Activated CD8-positive, alpha-beta T cell treated with anti-CD3 and anti-CD28 coated beads for 36 hours (primary cell): ENCODE results near the gene DAZAP1. TPM values are rescaled to one million over a fixed set of nuclear protein-coding genes. Genes with fewer than 3 reads are reported as not detected.
A peak's percentile ranks its signal among the peaks of the same experiment; 100 is the strongest.

Experiments used
- ATAC-seq: fragments of 200-7000 bp; cut with Tn5 transposase; one replicate; pipeline ENCODE4 v1.10.0; 2021; ENCODE audit warnings: mild to moderate bottlenecking, moderate library complexity
- CTCF ChIA-PET: fragments of 350-600 bp; sonication (Branson Sonifier 250); formaldehyde crosslinking; loops from one replicate; lab custom pipeline; 2021; ENCODE audit warnings: antibody characterized with exemption; lab: Charles Lee
- POLR2A ChIA-PET: fragments of 350-600 bp; sonication (Branson Sonifier 250); formaldehyde crosslinking; loops from one replicate; lab custom pipeline; 2021; ENCODE audit warnings: antibody characterized with exemption; lab: Charles Lee
- DNase-seq: peaks from one replicate; pipeline ENCODE4 v3.0.0-alpha.2; 2020
- H3K27ac Mint-ChIP-seq: one replicate; pipeline ENCODE4 v1.8.0; 2021; ENCODE audit warnings: mild to moderate bottlenecking, mixed read lengths
- H3K27me3 Mint-ChIP-seq: one replicate; pipeline ENCODE4 v1.8.0; 2021; ENCODE audit warnings: mixed read lengths
- H3K36me3 Mint-ChIP-seq: one replicate; pipeline ENCODE4 v1.8.0; 2021; ENCODE audit warnings: low read depth, mixed read lengths
- H3K4me1 Mint-ChIP-seq: one replicate; pipeline ENCODE4 v1.8.0; 2021; ENCODE audit warnings: low read depth, mixed read lengths
- H3K4me3 Mint-ChIP-seq: one replicate; pipeline ENCODE4 v1.8.0; 2021; ENCODE audit warnings: mild to moderate bottlenecking, moderate library complexity, mixed read lengths
- H3K9me3 Mint-ChIP-seq: one replicate; pipeline ENCODE4 v1.8.0; 2021; ENCODE audit warnings: mixed read lengths
- CTCF ChIP-seq: fragments of 200-600 bp; IDR thresholded peaks from one replicate; pipeline ENCODE4 v1.8.0; 2022; ENCODE audit warnings: antibody characterized with exemption, mild to moderate bottlenecking
- intact Hi-C: fragments of 100-400 bp; cut with micrococcal nuclease; formaldehyde crosslinking; loops from one replicate; pipeline ENCODE4 v1.10.0; 2022
- total RNA-seq, 2 experiments: library from RNA; stranded (reverse); gene quantifications; one replicate each; pipeline ENCODE4 v1.2.3, GENCODE V29; 2021

The DAZAP1 gene
- total RNA-seq, 2 experiments from 2014 or later: 263 to 283 TPM

- Mint-ChIP-seq H3K4me3 (peak overlapping the region; percentile 78), H3K4me1 (peaks cover 15% of the 10 kb centered on the region), H3K27me3 (peaks cover 3% of the 10 kb centered on the region), H3K9me3 (no peaks in the 10 kb centered on the region), H3K27ac (peak overlapping the region; percentile 94), H3K36me3 (peaks cover 10% of the 10 kb centered on the region)
- DNase-seq: no peak
- intact Hi-C loops: no loop called here
- ATAC-seq: no peak
- TF ChIP-seq CTCF: peak; percentile 29
- ChIA-PET CTCF (interaction anchor here (1.1 to 1.7 kb wide), 6 partner anchors 9 to 139 kb away, joined by 3 to 8 read pairs (median 4); no protein-coding TSS in a partner anchor), POLR2A (interaction anchor here (0.6 to 1.7 kb wide), 8 partner anchors 10 to 114 kb away, joined by 3 to 5 read pairs (median 3); partner anchors contain the start of gene CIRBP)
Measured at GRCh38 chr19:1383017-1383311, 24.4 kb upstream of the DAZAP1 start.

GRCh38 chr19:1383312-1384084 is 23.9 kb upstream of the DAZAP1 start, which contains the start of gene NDUFS7:
TSS of gene NDUFS7 (plus strand) at chr19:1383907. CDS start at chr19:1383927, 20 bp downstream.
- peak within 1 kb of the TSS; percentile 78 for H3K4me3 Mint-ChIP-seq
- CTCF ChIA-PET: interaction anchor here (1.1 to 1.7 kb wide), 6 partner anchors 10 to 139 kb away, joined by 3 to 8 read pairs (median 4); no protein-coding TSS in a partner anchor
- peaks cover 15% of the 10 kb centered on the region for H3K4me1 Mint-ChIP-seq
- no peaks in the 10 kb centered on the region for H3K9me3 Mint-ChIP-seq
- POLR2A ChIA-PET: interaction anchor here (0.6 to 1.7 kb wide), 8 partner anchors 9 to 114 kb away, joined by 3 to 5 read pairs (median 3); partner anchors contain the start of gene CIRBP
- H3K27me3 Mint-ChIP-seq: peaks cover 3% of the 10 kb centered on the region
- peak within 1 kb of the TSS; percentile 94 for H3K27ac Mint-ChIP-seq
- DNase-seq: peak; percentile 89
- peak; percentile 92 for ATAC-seq
- H3K36me3 Mint-ChIP-seq: peaks cover 13% of the 10 kb centered on the region
- intact Hi-C loops: loop anchor here (2.0 kb wide), 1 partner anchor 17 kb away; the partner anchor contains the start of gene GAMT
- TF ChIP-seq CTCF: no peak

GRCh38 chr19:1384085-1384462 is 23.3 kb upstream of the DAZAP1 start:
- Mint-ChIP-seq H3K9me3 (no peaks in the 10 kb centered on the region), H3K27ac (peak overlapping the region; percentile 60), H3K36me3 (peaks cover 16% of the 10 kb centered on the region), H3K4me3 (peak overlapping the region; percentile 78), H3K27me3 (peaks cover 3% of the 10 kb centered on the region), H3K4me1 (peaks cover 15% of the 10 kb centered on the region)
- TF ChIP-seq CTCF: no peak
- DNase-seq: no peak
- intact Hi-C loops: loop anchor here (2.0 kb wide), 1 partner anchor 17 kb away; the partner anchor contains the start of gene GAMT
- ChIA-PET POLR2A (interaction anchor here (1.1 kb wide), 1 partner anchor 29 kb away, joined by 3 read pairs; no protein-coding TSS in a partner anchor), CTCF (no interaction called here)
- no peak for ATAC-seq

GRCh38 chr19:1384478-1385110 is 22.8 kb upstream of the DAZAP1 start:
- Mint-ChIP-seq H3K27ac (peak overlapping the region; percentile 60), H3K4me3 (peak overlapping the region; percentile 78), H3K9me3 (no peaks in the 10 kb centered on the region), H3K27me3 (peaks cover 3% of the 10 kb centered on the region), H3K4me1 (peaks cover 15% of the 10 kb centered on the region), H3K36me3 (peaks cover 22% of the 10 kb centered on the region)
- ATAC-seq (no peak), DNase-seq (no peak)
- CTCF ChIA-PET: interaction anchor here (0.5 kb wide), 1 partner anchor 111 kb away, joined by 3 read pairs; no protein-coding TSS in a partner anchor
- POLR2A ChIA-PET: interaction anchor here (1.1 kb wide), 1 partner anchor 28 kb away, joined by 3 read pairs; no protein-coding TSS in a partner anchor
- TF ChIP-seq CTCF: no peak
- intact Hi-C loops: loop anchor here (2.0 kb wide), 1 partner anchor 16 kb away; the partner anchor contains the start of gene GAMT
